HT1080 (cell line): ENCODE measurements around the gene NCOA5. TPM values are rescaled to one million over a fixed set of nuclear protein-coding genes. Genes with fewer than 3 reads are reported as not detected.
"Not testable (repeated sequence)": the region's sequence is repeated elsewhere in the genome, so short reads cannot be mapped to it uniquely, and the experiment has no call there.

Experiments
- DNase-seq: peaks from one replicate; pipeline ENCODE4 v3.0.0-alpha.2; 2015; ENCODE audit warnings: low read depth
- total RNA-seq: library from RNA; depleted of rRNA; stranded (reverse); fragments of >200 nt; shearing (Covaris generic); gene quantifications from 2 replicates; pipeline ENCODE4 v1.2.3, GENCODE V29; 2014

The NCOA5 gene
- total RNA-seq, 1 experiment from 2014 or later = 24.7 TPM

GRCh38 chr20:46093531-46093930 lies 3.8 kb upstream of the NCOA5 start:
- peak; percentile 29 for DNase-seq

- not testable (repeated sequence) for DNase-seq
Measured at GRCh38 chr20:46091622-46092535, 2.1 kb upstream of the NCOA5 start.

- no peak for DNase-seq
Measured at GRCh38 chr20:46089167-46089416, 670 bp downstream of the NCOA5 start.

GRCh38 chr20:46088409-46089166 lies 1.2 kb downstream of the NCOA5 start:
- no peak for DNase-seq

GRCh38 chr20:46087161-46087560 lies 2.6 kb downstream of the NCOA5 start:
- no peak for DNase-seq

GRCh38 chr20:46085179-46085851 lies 4.4 kb downstream of the NCOA5 start:
- peak; percentile 76 for DNase-seq

GRCh38 chr20:46084805-46085178 lies 5.0 kb downstream of the NCOA5 start:
- no peak for DNase-seq

- no peak for DNase-seq
Measured at GRCh38 chr20:46083531-46084061, 6.2 kb downstream of the NCOA5 start.

DNA sequence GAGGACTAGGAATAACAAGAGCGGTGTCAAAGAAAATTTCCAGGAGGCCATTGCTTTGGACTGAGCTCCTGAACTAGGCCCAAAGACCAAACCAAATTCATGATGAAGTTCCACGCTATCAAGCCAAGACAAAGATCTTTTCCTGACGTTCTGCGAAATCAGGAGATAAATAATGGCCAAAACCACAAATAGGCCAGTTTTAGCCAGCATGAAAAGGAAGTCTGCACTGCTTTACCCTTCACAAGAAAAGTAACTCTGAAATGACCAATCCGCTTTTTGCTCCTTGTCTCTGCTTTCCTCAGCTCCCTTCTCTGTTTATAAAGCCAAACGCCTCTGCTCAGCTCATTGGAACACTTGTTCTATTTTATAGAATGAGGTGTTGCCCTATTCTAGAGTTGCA lies 6.7 kb downstream of the NCOA5 start:
- DNase-seq = no peak

GRCh38 chr20:46081074-46081473 lies 8.7 kb downstream of the NCOA5 start:
- no peak for DNase-seq

DNA sequence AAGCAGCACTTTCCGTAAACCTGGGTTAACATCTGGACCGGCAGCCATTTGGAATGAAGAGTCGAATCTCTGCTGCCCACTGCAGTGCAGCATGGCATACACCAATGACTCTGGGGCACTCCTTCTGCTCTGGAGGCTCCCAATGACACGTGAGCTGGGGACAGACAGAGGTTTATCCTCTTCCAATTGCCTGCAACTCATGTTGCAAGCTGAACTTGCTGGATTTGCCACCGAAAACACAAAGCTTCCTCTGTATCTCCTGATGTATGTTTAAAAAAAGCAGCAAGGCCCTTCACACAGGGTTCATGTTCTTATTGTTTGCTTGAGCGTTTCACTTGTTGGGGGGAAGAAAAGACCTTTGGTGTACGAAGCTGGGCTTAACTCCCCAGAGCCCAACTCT lies 10.8 kb downstream of the NCOA5 start:
- DNase-seq = no peak

DNA sequence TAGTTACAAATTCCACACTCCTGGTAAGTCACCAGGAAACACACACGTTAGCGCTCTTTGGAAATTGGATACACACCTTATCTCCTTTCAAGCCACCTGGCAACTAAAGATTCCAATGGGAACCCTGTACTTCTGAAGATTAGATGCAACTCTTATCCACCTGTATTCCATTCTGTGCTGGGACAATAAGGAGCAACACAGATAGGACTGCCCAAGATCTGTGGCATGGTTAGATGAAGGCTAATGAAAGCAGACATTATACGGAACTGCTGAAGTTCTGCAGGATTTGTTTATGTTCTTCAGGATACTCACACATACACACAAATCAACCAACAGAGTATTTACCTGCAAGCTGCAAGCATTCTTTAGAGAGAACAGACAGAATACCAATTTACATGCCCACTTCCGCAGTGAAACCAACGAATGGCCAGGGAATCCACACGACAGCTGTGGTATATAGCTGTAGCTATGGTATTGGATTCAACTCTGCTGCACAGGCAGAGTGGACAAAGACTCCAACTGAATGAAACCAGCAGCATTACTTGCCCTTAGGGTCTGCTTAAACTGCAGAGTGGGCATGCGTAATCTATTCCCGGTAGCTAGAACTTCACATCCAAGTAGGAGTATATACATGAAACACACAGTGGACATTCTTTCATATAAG lies 12.0 kb downstream of the NCOA5 start:
- DNase-seq = no peak

GRCh38 chr20:46076806-46077205 lies 13.0 kb downstream of the NCOA5 start:
- DNase-seq = no peak

- no peak for DNase-seq
Measured at GRCh38 chr20:46074006-46074405, 15.8 kb downstream of the NCOA5 start.

DNA sequence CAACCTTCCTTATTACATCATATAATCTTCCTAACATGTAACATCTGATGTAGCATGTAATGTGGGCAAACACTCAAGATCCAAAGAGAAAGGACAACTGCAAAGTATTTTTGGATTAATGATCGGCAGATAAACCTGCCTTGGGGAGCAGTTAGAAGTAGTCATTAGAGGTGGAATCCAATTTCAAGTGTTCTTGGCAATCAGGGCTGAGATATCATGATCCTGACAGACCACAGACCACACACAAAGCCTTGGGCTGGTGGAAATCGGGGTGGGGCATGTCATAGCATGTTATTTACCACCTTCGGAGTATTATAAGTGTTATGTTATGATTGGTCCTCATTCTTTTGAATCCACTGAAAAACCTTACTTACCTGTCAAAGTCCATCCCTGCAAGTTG lies 16.3 kb downstream of the NCOA5 start:
- no peak for DNase-seq

DNA sequence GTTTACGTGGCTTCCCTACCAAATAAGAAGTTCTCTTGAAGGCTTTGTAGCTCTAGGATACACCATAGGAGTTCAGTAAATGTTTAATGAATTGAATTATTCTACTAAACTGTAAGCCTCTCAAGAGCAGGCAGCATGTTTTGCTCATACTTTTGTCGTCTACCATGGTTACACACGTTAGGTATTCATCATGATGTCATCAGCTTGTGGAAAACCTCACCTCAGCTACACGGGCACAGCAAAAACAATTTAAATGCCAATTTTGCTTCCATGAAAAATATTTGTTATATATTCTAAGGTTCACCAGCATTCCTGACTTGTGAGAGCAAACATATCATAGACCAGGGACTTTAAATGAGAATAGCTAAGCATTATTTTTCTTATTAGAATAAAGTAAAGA lies 16.7 kb downstream of the NCOA5 start:
- no peak for DNase-seq

- DNase-seq = no peak
Measured at GRCh38 chr20:46071573-46071972, 18.2 kb downstream of the NCOA5 start.

DNA sequence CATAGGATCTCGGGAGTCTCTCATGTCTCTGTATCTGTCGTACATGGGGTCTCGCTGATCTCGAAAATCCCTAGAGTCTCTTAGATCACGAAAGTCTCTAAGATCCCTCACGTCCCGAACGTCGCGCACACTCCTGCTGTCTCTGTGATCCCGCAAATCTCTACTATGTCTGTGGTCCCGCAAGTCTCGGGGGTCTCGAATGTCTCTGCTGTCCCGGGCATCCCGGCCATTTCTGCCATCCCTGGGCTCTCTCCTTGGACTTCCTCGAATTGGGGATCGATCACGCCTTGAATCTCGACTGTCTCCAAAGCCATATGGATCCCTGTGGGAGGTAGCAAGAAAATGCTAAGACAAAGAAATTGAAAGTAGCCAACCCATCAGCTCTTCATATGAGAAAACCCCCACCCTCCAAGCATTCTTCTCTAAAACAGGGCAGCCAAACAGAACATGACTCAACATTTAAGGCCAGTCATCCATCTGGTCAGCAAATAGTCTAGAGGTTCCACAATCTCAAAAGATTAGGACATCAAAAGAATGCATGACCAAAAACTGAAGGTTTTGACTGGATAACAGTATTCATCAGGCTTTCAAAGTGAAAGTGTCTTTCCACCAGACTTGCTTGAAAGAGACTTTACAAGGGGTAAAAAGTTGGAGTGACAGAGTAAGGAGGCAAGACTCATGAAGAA lies 19.4 kb downstream of the NCOA5 start:
- peak; percentile 31 for DNase-seq

DNA sequence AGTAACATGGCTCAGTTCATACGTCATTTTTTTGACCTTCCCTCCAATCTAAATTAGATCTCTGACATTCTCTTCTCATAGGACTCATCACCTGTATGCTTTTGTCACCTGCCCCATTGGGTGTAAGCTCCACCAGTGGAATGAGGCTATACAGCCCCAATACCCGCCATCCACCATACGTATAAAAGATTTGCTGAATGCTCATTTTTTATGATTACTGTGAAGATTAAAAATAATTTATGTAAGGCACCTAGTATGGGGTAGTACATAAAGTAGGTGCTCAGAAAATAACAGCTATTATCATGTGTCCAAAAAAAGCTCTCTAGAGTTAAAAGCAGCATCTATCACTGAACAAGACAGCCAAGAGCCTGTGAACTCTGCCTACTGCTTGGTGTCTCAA lies 24.1 kb downstream of the NCOA5 start:
- DNase-seq = no peak

GRCh38 chr20:46065006-46065405 lies 24.8 kb downstream of the NCOA5 start:
- DNase-seq = no peak

DNA sequence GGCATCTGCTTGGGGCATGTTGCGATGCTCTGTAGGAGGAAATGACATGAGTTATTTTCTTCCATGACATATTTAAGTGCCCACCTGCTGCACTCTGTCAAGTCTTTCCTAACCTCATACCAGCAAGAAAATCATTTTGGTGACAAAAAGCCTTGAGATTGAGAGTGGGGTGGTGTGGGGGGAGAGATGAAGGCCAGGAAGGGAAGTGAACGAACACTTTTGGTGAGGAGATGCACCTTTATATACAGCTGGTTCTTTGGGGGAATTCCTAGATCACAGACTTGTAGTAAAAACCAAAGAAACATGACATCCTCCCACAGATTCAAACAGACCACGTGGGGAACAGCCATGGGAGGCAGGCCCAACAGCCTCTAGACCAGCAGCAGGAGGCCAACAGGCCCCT lies 26.1 kb downstream of the NCOA5 start:
- no peak for DNase-seq
